Measurements from ENCODE around the gene ARSG. TPM values are rescaled to one million over a fixed set of nuclear protein-coding genes. Genes with fewer than 3 reads are reported as not detected.

ARSG gene
- polyA plus RNA-seq, 1 of the 3 experiments (the other 2 are of a cell fraction): 0.41 TPM

- WGBS (ENCODE audit: low lambda C conversion rate): 45% methylated on average over 6 of the region's 6 CpGs
- Histone ChIP-seq H3K36me3 (replicated peaks in 1 of 2; ENCODE audit: control insufficient read depth in 1 of 2, insufficient read depth in 2 of 2, low read length in 1 of 2) (no peaks in the 10 kb centered on the region), H2AFZ (ENCODE audit: low read depth) (no peak overlapping the region), H3F3A (replicated peaks; ENCODE audit: insufficient read depth) (no peaks in the 10 kb centered on the region), H3K9ac (no peak overlapping the region), H4K20me1 (ENCODE audit: insufficient read depth) (no peaks in the 10 kb centered on the region), H3K27me3 (ENCODE audit: insufficient read depth) (no peaks in the 10 kb centered on the region; the same call in 1 of the 2 replicates), H3K27ac (ENCODE audit: low read depth in 2 of 2, low read length in 1 of 2) (no peak overlapping the region), H3K4me2 (no peak overlapping the region), H3K9me3 (no peaks in the 10 kb centered on the region), H3K79me2 (ENCODE audit: insufficient read depth) (no peaks in the 10 kb centered on the region), H3K4me3 (ENCODE audit: low read depth in 2 of 2, low read length in 1 of 2) (no peak overlapping the region), H3K4me1 (ENCODE audit: control insufficient read depth in 1 of 2, insufficient read depth in 2 of 2, low read depth in 1 of 2, low read length in 1 of 2) (peaks cover 0 to 12% of the 10 kb centered on the region in 2 experiments; a peak in 2 of 4 replicates), H3K9me2 (no peaks in the 10 kb centered on the region)
- DNase-seq: no peak
- ChIA-PET CTCF (interaction anchor here (0.6 to 8.0 kb wide), 27 partner anchors 9 to 572 kb away, joined by 3 to 60 read pairs (median 4); partner anchors contain the start of genes AMZ2 and FAM20A), POLR2A (no interaction called here)
- TF ChIP-seq MAX (IDR thresholded peaks at IDR 0.05; ENCODE audit: low read depth): no peak
- no peak for TF ChIP-seq MEF2A (IDR thresholded peaks at IDR 0.05; ENCODE audit: borderline replicate concordance, low read depth)
- TF ChIP-seq NFIC (IDR thresholded peaks at IDR 0.05; ENCODE audit: borderline replicate concordance): no peak
- no peak for TF ChIP-seq GABPA (IDR thresholded peaks at IDR 0.05; ENCODE audit: low read depth)
These were observed 172.1 kb downstream of the ARSG start for GRCh38 chr17:68463211-68464019.

- Histone ChIP-seq H3K36me3 (replicated peaks in 1 of 2; ENCODE audit: control insufficient read depth in 1 of 2, insufficient read depth in 2 of 2, low read length in 1 of 2) (no peaks in the 10 kb centered on the region), H3K4me3 (ENCODE audit: low read depth in 2 of 2, low read length in 1 of 2) (no peak overlapping the region), H3F3A (replicated peaks; ENCODE audit: insufficient read depth) (no peaks in the 10 kb centered on the region), H3K9me3 (no peaks in the 10 kb centered on the region; the same call in 1 of the 2 replicates), H3K4me1 (ENCODE audit: control insufficient read depth in 1 of 2, insufficient read depth in 2 of 2, low read depth in 1 of 2, low read length in 1 of 2) (no peaks in the 10 kb centered on the region), H3K27ac (ENCODE audit: low read depth in 2 of 2, low read length in 1 of 2) (no peak overlapping the region), H3K9me2 (no peaks in the 10 kb centered on the region), H3K4me2 (no peak overlapping the region), H3K9ac (no peak overlapping the region), H2AFZ (ENCODE audit: low read depth) (no peak overlapping the region; the same call in 1 of the 2 replicates), H3K79me2 (ENCODE audit: insufficient read depth) (no peaks in the 10 kb centered on the region), H3K27me3 (ENCODE audit: insufficient read depth) (no peaks in the 10 kb centered on the region; the same call in 1 of the 2 replicates), H4K20me1 (ENCODE audit: insufficient read depth) (no peaks in the 10 kb centered on the region)
- WGBS (ENCODE audit: low lambda C conversion rate): 39% methylated on average over 5 of the region's 5 CpGs
- CTCF ChIA-PET: interaction anchor here (1.2 to 8.0 kb wide), 10 partner anchors 10 to 291 kb away, joined by 3 to 60 read pairs (median 14); partner anchors contain the start of gene AMZ2
- POLR2A ChIA-PET: no interaction called here
- no peak for DNase-seq
- no peak for TF ChIP-seq ZBTB33 (IDR thresholded peaks at IDR 0.05; ENCODE audit: borderline replicate concordance, low read depth)
- no peak for TF ChIP-seq RXRA (IDR thresholded peaks at IDR 0.05; ENCODE audit: borderline replicate concordance, low read depth)
These were observed 177.0 kb downstream of the ARSG start for GRCh38 chr17:68468334-68468733.

- 52% methylated on average over 1 of the region's 1 CpG for WGBS (ENCODE audit: low lambda C conversion rate)
- no peak overlapping the region for H3K27ac ChIP-seq (ENCODE audit: low read depth in 2 of 2, low read length in 1 of 2)
- TF ChIP-seq REST (IDR thresholded peaks at IDR 0.05; ENCODE audit: low read depth, low read length) (no peak), USF1 (IDR thresholded peaks at IDR 0.05; ENCODE audit: borderline replicate concordance, low read depth) (no peak), RXRA (IDR thresholded peaks at IDR 0.05; ENCODE audit: borderline replicate concordance, low read depth) (no peak), NRF1 (IDR thresholded peaks at IDR 0.05; ENCODE audit: low read depth, low read length) (no peak), CTCF (IDR thresholded peaks at IDR 0.05) (no peak)
These were observed 177.5 kb downstream of the ARSG start for GRCh38 chr17:68468788-68469187.

More at GRCh38 chr17:68468788-68469187, 177.5 kb downstream of the ARSG start:
- no peak for DNase-seq
- Histone ChIP-seq H4K20me1 (ENCODE audit: insufficient read depth) (no peaks in the 10 kb centered on the region), H3K9me3 (no peaks in the 10 kb centered on the region; the same call in 1 of the 2 replicates), H3K9ac (no peak overlapping the region), H3F3A (replicated peaks; ENCODE audit: insufficient read depth) (no peaks in the 10 kb centered on the region), H3K4me2 (no peak overlapping the region), H2AFZ (ENCODE audit: low read depth) (no peak overlapping the region), H3K27me3 (ENCODE audit: insufficient read depth) (no peaks in the 10 kb centered on the region; the same call in 1 of the 2 replicates), H3K36me3 (replicated peaks in 1 of 2; ENCODE audit: control insufficient read depth in 1 of 2, insufficient read depth in 2 of 2, low read length in 1 of 2) (no peaks in the 10 kb centered on the region), H3K4me1 (ENCODE audit: control insufficient read depth in 1 of 2, insufficient read depth in 2 of 2, low read depth in 1 of 2, low read length in 1 of 2) (no peaks in the 10 kb centered on the region), H3K79me2 (ENCODE audit: insufficient read depth) (no peaks in the 10 kb centered on the region), H3K9me2 (no peaks in the 10 kb centered on the region), H3K4me3 (ENCODE audit: low read depth in 2 of 2, low read length in 1 of 2) (no peak overlapping the region)
- ChIA-PET CTCF (interaction anchor here (0.8 to 8.0 kb wide), 8 partner anchors 10 to 291 kb away, joined by 3 to 60 read pairs (median 8); partner anchors contain the start of gene AMZ2), POLR2A (no interaction called here)

All from SK-N-SH (cell line).